Measurements from ENCODE around the gene UBXN10.

UBXN10 gene

DNA sequence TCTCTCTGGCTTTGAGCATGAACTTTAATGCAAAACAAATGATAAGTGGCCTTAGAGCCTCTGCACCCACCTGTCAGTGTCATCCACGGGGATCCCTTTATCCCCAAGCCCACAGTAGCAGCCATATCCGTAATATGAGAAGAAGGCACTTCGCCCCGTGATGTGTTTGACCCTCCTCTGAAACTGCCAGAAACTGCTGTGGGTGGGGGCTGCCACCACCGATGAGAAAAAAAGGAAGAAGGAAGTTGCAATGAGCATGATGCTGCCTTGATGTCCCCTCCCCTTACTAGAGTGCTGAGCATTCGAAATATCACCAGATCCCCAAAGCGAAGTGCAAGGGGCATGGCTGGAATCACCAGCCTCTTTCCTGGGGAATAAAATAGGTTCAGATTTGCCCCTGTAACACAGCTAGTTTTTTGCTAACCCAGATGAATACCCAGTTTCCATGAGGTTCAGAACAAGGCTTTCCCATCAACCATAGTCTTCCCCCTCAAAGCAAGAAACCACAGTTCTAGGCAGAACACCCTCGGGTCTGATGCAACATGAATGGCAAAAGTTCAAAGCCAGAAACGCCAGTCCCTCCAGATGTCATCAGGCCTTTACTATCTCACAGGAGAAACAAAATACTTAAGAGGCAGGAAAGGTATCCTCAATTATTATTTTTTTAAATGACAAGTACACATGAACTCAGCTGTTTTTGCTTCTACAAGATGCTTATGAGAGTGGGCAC lies 10.8 kb upstream of the UBXN10 start:
- H3K4me3 ChIP-seq (replicated peaks in 1 of 2; ENCODE audit: low read depth in 2 of 2, low read length in 2 of 2) = no peak overlapping the region
- TF ChIP-seq, protein P1, sequence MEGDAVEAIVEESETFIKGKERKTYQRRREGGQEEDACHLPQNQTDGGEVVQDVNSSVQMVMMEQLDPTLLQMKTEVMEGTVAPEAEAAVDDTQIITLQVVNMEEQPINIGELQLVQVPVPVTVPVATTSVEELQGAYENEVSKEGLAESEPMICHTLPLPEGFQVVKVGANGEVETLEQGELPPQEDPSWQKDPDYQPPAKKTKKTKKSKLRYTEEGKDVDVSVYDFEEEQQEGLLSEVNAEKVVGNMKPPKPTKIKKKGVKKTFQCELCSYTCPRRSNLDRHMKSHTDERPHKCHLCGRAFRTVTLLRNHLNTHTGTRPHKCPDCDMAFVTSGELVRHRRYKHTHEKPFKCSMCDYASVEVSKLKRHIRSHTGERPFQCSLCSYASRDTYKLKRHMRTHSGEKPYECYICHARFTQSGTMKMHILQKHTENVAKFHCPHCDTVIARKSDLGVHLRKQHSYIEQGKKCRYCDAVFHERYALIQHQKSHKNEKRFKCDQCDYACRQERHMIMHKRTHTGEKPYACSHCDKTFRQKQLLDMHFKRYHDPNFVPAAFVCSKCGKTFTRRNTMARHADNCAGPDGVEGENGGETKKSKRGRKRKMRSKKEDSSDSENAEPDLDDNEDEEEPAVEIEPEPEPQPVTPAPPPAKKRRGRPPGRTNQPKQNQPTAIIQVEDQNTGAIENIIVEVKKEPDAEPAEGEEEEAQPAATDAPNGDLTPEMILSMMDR (IDR thresholded peaks at IDR 0.05; ENCODE audit: low read depth, low read length) = no peak
- DNase-seq (ENCODE audit: low read depth in 2 of 2) = no peak

DNA sequence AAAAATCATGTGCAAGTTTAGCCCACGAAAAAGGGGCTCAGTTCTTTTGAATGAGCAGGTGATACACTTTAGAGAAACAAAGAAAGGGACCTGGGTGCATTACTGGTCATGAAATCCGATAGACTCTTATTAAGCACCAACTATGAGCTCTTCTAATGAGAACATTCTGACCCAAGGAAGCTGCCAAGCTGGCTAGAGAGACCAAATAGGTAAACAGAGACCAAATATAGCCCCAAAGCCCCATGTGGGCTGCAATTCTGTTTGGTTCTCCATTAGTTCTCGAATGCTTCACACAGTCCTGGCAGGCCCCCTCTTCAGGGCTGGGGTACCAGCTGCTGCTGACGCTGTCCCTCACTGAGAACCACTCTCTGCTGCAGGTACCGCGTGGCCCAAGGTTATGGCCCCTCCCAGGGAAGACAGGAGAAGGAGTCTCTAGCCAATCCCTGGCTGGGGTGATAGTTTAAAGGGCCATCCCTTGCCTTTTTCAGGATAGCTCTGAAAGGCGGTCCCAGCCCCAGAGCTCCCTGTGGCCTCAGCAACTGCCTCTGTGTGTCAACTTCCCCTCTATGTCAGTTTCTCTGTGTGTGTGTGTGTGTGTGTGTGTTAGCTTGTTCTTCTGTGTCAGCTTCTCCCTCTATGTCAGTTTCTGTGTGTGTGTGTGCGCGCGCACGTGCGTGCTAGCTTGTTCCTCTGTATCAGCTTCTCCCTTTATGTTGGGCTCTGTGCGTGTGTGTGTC lies 7.1 kb upstream of the UBXN10 start:
- no peak for DNase-seq (ENCODE audit: low read depth in 2 of 2)
- TF ChIP-seq, protein P1 (IDR thresholded peaks at IDR 0.05; ENCODE audit: low read depth, low read length) = no peak
- H3K4me3 ChIP-seq (replicated peaks in 1 of 2; ENCODE audit: low read depth in 2 of 2, low read length in 2 of 2) = no peak overlapping the region

GRCh38 chr1:20179371-20180128 lies 6.3 kb upstream of the UBXN10 start:
- H3K4me3 ChIP-seq (replicated peaks in 1 of 2; ENCODE audit: low read depth in 2 of 2, low read length in 2 of 2) = no peak overlapping the region
- DNase-seq (ENCODE audit: low read depth in 2 of 2) = no peak
- TF ChIP-seq, protein P1 (IDR thresholded peaks at IDR 0.05; ENCODE audit: low read depth, low read length) = no peak

GRCh38 chr1:20180129-20180843 lies 5.6 kb upstream of the UBXN10 start:
- H3K4me3 ChIP-seq (replicated peaks in 1 of 2; ENCODE audit: low read depth in 2 of 2, low read length in 2 of 2) = no peak overlapping the region
- TF ChIP-seq, protein P1 (IDR thresholded peaks at IDR 0.05; ENCODE audit: low read depth, low read length) = no peak
- DNase-seq (ENCODE audit: low read depth in 2 of 2) = no peak

DNA sequence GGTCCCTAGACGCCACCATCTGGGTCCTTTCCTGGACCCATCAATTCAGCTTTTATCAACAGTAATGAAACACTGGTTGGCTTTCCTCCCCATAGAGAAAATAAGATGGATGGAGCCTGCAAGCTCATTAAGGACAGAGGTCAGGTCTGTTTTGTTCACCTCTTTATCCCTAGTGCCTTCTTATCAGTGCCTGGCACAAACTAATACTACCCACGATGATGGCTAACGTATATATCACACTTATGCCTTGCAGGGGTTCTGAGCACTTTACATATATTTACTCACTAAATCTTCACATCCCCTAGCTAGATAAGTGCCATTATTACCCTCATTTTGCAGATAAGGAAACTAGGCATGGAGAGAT lies 5.1 kb upstream of the UBXN10 start:
- TF ChIP-seq, protein P1 (IDR thresholded peaks at IDR 0.05; ENCODE audit: low read depth, low read length) = no peak
- no peak overlapping the region for H3K4me3 ChIP-seq (replicated peaks in 1 of 2; ENCODE audit: low read depth in 2 of 2, low read length in 2 of 2)
- DNase-seq (ENCODE audit: low read depth in 2 of 2) = no peak

GRCh38 chr1:20182415-20182814 lies 3.5 kb upstream of the UBXN10 start:
- TF ChIP-seq, protein P1 (IDR thresholded peaks at IDR 0.05; ENCODE audit: low read depth, low read length) = no peak
- H3K4me3 ChIP-seq (replicated peaks in 1 of 2; ENCODE audit: low read depth in 2 of 2, low read length in 2 of 2) = no peak overlapping the region
- DNase-seq (ENCODE audit: low read depth in 2 of 2) = no peak

All from cardiac fibroblast (primary cell).